Suppressor macrophage treated with lipopolysaccharide for 4 hours (primary cell): ENCODE data around the gene BAX.

Source experiments
- DNase-seq: peaks from one replicate; pipeline ENCODE4 v3.0.0-alpha.2; 2020

BAX gene

GRCh38 chr19:48933382-48933932, 21.2 kb upstream of the BAX start, which contains the start of gene DHDH:
TSS of gene DHDH (plus strand) at chr19:48933699. CDS start at chr19:48933722, 23 bp downstream.
- DNase-seq: peak; percentile 60

- no peak for DNase-seq
These were observed 19.8 kb upstream of the BAX start for GRCh38 chr19:48934837-48935236.

- DNase-seq: no peak
These were observed 18.8 kb upstream of the BAX start for GRCh38 chr19:48935864-48936263.

- no peak for DNase-seq
These were observed 16.4 kb upstream of the BAX start for GRCh38 chr19:48938256-48938655.

- no peak for DNase-seq
These were observed 13.8 kb upstream of the BAX start for GRCh38 chr19:48940902-48941301.

GRCh38 chr19:48943081-48943480, 11.6 kb upstream of the BAX start:
- no peak for DNase-seq

- no peak for DNase-seq
These were observed 9.3 kb upstream of the BAX start for GRCh38 chr19:48945415-48945814.

- no peak for DNase-seq
These were observed 8.9 kb upstream of the BAX start for GRCh38 chr19:48945817-48946216.

- no peak for DNase-seq
These were observed 8.0 kb upstream of the BAX start for GRCh38 chr19:48946463-48947257.

- no peak for DNase-seq
These were observed 7.5 kb upstream of the BAX start for GRCh38 chr19:48947258-48947542.

GRCh38 chr19:48950159-48950558, 4.5 kb upstream of the BAX start:
- DNase-seq: no peak

- DNase-seq: no peak
These were observed 3.7 kb upstream of the BAX start for GRCh38 chr19:48950830-48951519.

- peak; percentile 38 for DNase-seq
These were observed 1.5 kb upstream of the BAX start for GRCh38 chr19:48953141-48953540.

GRCh38 chr19:48953990-48954594, 583 bp upstream of the BAX start:
- DNase-seq: no peak

GRCh38 chr19:48955308-48955958, 758 bp downstream of the BAX start:
- no peak for DNase-seq

GRCh38 chr19:48958006-48958405, 3.3 kb downstream of the BAX start:
- no peak for DNase-seq

GRCh38 chr19:48959341-48960239, 4.9 kb downstream of the BAX start:
- DNase-seq: peak; percentile 50

GRCh38 chr19:48961051-48961649, 6.5 kb downstream of the BAX start:
- peak; percentile 33 for DNase-seq

- DNase-seq: no peak
These were observed 7.0 kb downstream of the BAX start for GRCh38 chr19:48961673-48962028.

GRCh38 chr19:48962029-48962848, 7.6 kb downstream of the BAX start:
- DNase-seq: peak; percentile 77

GRCh38 chr19:48962849-48963165, 8.1 kb downstream of the BAX start:
- no peak for DNase-seq
